ENCODE results near the gene FBRSL1. TPM values are rescaled to one million over a fixed set of nuclear protein-coding genes. Genes with fewer than 3 reads are reported as not detected.

FBRSL1 gene
- total and polyA plus RNA-seq, 8 donors = 31.1 to 62.5 (median 44.2) TPM

DNA sequence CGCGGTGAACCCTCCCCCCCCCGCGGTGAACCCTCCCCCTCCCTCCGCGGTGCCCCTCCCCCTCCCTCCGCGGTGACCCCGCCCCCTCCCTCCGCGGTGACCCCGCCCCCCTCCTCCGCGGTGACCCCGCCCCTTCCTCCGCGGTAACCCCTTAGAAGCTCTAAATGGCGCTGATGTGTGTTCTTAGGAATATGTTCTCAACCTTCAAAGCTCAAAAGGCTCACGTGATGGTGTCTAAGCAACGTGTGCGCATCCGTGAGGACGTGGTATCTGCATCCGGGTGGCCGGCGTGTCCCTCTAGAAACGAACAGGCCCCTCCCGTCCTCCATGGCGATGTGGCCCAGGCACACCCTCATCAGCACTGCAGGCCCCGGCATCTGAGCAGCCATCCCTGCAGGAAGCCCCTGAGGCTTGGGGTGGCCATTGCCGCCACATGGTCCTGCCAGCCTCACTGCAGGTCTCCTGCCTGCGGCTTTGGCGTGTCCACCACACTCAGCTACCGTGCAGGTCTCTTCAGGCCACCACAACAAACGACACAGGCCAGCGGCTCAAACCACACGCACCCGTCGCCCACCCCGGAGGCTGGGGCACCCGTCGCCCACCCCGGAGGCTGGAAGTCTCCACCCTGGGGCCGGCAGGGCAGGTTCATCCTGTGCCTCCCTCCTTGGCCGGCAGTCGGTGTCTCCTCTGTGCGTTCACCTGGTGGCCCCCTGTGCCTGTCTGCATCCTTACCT lies 14.5 kb upstream of the FBRSL1 start:
- 85 to 92% methylated on average over 26 to 35 of the region's 47 CpGs for WGBS, 2 donors
- no peaks in the 10 kb centered on the region for H3K36me3 ChIP-seq
- DNase-seq (peak in 2 of 6 donors; percentile 35 to 74), FAIRE-seq (no peak), ATAC-seq (peak in 1 of 4 donors; percentile 6)
- TF ChIP-seq, protein P1, sequence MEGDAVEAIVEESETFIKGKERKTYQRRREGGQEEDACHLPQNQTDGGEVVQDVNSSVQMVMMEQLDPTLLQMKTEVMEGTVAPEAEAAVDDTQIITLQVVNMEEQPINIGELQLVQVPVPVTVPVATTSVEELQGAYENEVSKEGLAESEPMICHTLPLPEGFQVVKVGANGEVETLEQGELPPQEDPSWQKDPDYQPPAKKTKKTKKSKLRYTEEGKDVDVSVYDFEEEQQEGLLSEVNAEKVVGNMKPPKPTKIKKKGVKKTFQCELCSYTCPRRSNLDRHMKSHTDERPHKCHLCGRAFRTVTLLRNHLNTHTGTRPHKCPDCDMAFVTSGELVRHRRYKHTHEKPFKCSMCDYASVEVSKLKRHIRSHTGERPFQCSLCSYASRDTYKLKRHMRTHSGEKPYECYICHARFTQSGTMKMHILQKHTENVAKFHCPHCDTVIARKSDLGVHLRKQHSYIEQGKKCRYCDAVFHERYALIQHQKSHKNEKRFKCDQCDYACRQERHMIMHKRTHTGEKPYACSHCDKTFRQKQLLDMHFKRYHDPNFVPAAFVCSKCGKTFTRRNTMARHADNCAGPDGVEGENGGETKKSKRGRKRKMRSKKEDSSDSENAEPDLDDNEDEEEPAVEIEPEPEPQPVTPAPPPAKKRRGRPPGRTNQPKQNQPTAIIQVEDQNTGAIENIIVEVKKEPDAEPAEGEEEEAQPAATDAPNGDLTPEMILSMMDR (IDR thresholded peaks at IDR 0.05) = no peak
- H3K4me1 ChIP-seq = no peaks in the 10 kb centered on the region
- H3K27ac ChIP-seq = no peak overlapping the region
- H3K4me3 ChIP-seq = no peak overlapping the region
- intact Hi-C loops (cut with DNase I) = no loop called here
- no peaks in the 10 kb centered on the region for H3K9me3 ChIP-seq
- H3K27me3 ChIP-seq = no peaks in the 10 kb centered on the region

- Histone ChIP-seq H3K27me3 (no peaks in the 10 kb centered on the region), H3K9me3 (no peaks in the 10 kb centered on the region), H3K27ac (no peak overlapping the region), H3K4me1 (no peaks in the 10 kb centered on the region), H3K4me3 (no peak overlapping the region), H3K36me3 (no peaks in the 10 kb centered on the region)
- FAIRE-seq (no peak), DNase-seq (peak in 1 of 6 donors; percentile 59), ATAC-seq (no peak)
- WGBS, 2 donors = 88 to 89% methylated on average over 26 of the region's 26 CpGs
- intact Hi-C loops (cut with DNase I) = no loop called here
- TF ChIP-seq, protein P1 (IDR thresholded peaks at IDR 0.05) = no peak
These were observed 13.9 kb upstream of the FBRSL1 start for GRCh38 chr12:132476038-132476414.

DNA sequence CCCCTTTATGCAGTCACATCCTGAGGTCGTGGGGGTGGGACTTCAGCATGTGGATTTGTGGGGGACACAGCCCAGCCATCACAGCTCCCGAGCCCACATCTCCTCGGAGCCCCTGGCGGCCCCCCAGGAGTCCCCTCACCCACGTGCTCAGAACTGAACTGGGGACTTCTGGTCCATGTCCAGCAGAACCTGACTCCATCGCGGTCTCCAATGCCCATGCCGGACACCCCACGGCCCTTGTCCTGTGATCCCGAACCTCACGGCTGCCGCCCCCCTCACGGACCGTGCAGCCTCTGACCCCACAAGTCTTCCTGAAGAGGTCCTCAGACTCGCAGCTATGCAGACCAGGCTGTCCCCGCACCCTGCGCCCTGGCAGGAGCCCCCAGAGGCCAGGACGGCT lies 13.5 kb upstream of the FBRSL1 start:
- Histone ChIP-seq H3K27ac (no peak overlapping the region), H3K4me3 (no peak overlapping the region), H3K9me3 (no peaks in the 10 kb centered on the region), H3K4me1 (no peaks in the 10 kb centered on the region), H3K36me3 (no peaks in the 10 kb centered on the region), H3K27me3 (no peaks in the 10 kb centered on the region)
- FAIRE-seq (no peak), DNase-seq (peak in 2 of 6 donors; percentile 38 to 78), ATAC-seq (no peak)
- intact Hi-C loops (cut with DNase I) = no loop called here
- WGBS, 2 donors = 85 to 91% methylated on average over 18 of the region's 18 CpGs
- TF ChIP-seq, protein P1 (IDR thresholded peaks at IDR 0.05) = no peak

DNA sequence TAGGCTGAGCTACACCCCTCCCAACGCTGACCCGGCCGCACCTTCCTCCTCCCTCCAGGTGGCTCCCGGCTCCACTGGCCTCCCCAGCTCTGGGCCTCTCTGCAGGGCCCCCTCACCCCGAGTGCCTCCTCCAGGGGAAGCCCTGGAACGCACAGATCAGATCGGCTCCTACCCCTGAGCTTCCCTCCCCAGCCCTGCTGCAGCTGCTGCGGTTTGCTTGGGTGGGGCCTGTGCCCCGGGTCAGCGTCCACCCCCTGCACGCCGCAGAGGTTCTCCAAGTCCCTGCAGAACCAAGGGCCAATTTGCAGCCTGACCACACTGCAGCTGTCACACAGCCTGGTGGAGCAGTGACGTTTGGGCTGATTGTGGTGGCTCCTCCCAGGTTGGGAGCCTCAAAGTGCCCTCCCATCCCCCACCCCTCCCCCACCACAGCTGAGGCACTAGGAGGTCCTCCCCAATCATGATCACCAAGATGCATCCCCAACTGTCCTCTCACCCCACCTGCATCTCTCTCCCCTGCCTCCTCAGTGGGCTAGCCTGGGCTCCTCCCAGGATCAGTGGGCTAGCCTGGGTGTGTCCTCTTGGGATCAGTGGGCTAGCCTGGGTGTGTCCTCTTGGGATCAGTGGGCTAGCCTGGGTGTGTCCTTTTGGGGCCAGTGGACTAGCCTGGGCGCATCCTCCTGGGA lies 12.8 kb upstream of the FBRSL1 start:
- DNase-seq = peak in 2 of 6 donors; percentile 21 to 58

More for the DNA sequence above, 12.8 kb upstream of the FBRSL1 start:
- ATAC-seq (no peak), FAIRE-seq (no peak)
- WGBS, 2 donors = 76 to 83% methylated on average over 14 of the region's 14 CpGs
- H3K4me1 ChIP-seq = no peaks in the 10 kb centered on the region
- H3K9me3 ChIP-seq = no peaks in the 10 kb centered on the region
- H3K4me3 ChIP-seq = no peak overlapping the region
- no peak overlapping the region for H3K27ac ChIP-seq
- TF ChIP-seq, protein P1 (IDR thresholded peaks at IDR 0.05) = no peak
- no peaks in the 10 kb centered on the region for H3K27me3 ChIP-seq
- H3K36me3 ChIP-seq = no peaks in the 10 kb centered on the region
- intact Hi-C loops (cut with DNase I) = no loop called here

Measured in pancreas (tissue), 10 donors.